DND-41 (cell line): ENCODE results near the gene AMH.

ENCODE experiments used
- ATAC-seq: fragments of 200-7000 bp; cut with Tn5 transposase; 3 replicates; pipeline ENCODE4 v1.9.1; 2021; ENCODE audit warnings: low read depth; ENCODE audit not compliant: insufficient read depth
- DNase-seq: peaks from one replicate; pipeline ENCODE4 v3.0.0-alpha.2; 2020
- H2AFZ ChIP-seq: 2 replicates; pipeline ENCODE4 v1.6.0; 2012; ENCODE audit warnings: low read depth, low read length
- H3K27ac ChIP-seq: 2 replicates; pipeline ENCODE4 v1.5.1; 2012; ENCODE audit warnings: low read length, inconsistent platforms
- H3K27me3 ChIP-seq: fragments of 200-600 bp; sonication (generic); 2 replicates; pipeline ENCODE4 v1.6.0; 2012; ENCODE audit warnings: low read length, mild to moderate bottlenecking, inconsistent platforms; ENCODE audit not compliant: insufficient read depth, poor library complexity
- H3K36me3 ChIP-seq: 2 replicates; pipeline ENCODE4 v1.5.1; 2012; ENCODE audit warnings: low read length, inconsistent platforms; ENCODE audit not compliant: insufficient read depth
- H3K4me1 ChIP-seq: 2 replicates; pipeline ENCODE4 v1.5.1; 2012; ENCODE audit warnings: mild to moderate bottlenecking, low read length; ENCODE audit not compliant: insufficient read depth
- H3K4me2 ChIP-seq: 2 replicates; pipeline ENCODE4 v1.6.0; 2012; ENCODE audit warnings: mild to moderate bottlenecking, moderate library complexity, low read length, inconsistent platforms; ENCODE audit not compliant: insufficient read depth
- H3K4me3 ChIP-seq, 2 experiments: fragments of 200-600 bp in 1 of 2; shearing (Covaris generic) in 1 of 2; 2 replicates each; pipeline ENCODE4 v1.5.1; 2012 to 2016; ENCODE audit warnings: inconsistent platforms in 2 of 2, low read length in 2 of 2, mild to moderate bottlenecking in 2 of 2, low read depth in 1 of 2, moderate library complexity in 1 of 2
- H3K79me2 ChIP-seq: 2 replicates; pipeline ENCODE4 v1.6.0; 2012; ENCODE audit warnings: low read length, inconsistent platforms; ENCODE audit not compliant: insufficient read depth
- H3K9ac ChIP-seq: 2 replicates; pipeline ENCODE4 v1.6.0; 2012; ENCODE audit warnings: low read depth, mild to moderate bottlenecking, inconsistent platforms, low read length, moderate library complexity
- H3K9me3 ChIP-seq: 2 replicates; pipeline ENCODE4 v1.5.1; 2012; ENCODE audit warnings: low read length, moderate library complexity, mild to moderate bottlenecking, inconsistent platforms; ENCODE audit not compliant: insufficient read depth, severe bottlenecking
- H4K20me1 ChIP-seq: 2 replicates; pipeline ENCODE4 v1.6.0; 2012; ENCODE audit warnings: low read length; ENCODE audit not compliant: insufficient read depth
- EZH2 ChIP-seq: IDR thresholded peaks from 3 replicates; pipeline ENCODE4 v1.6.1; 2012; ENCODE audit warnings: borderline replicate concordance, low read depth, mild to moderate bottlenecking, moderate library complexity, low read length, inconsistent platforms; ENCODE audit not compliant: severe bottlenecking
- TF ChIP-seq, protein P1 (sequence below): IDR thresholded peaks from 2 replicates; pipeline ENCODE4 v1.5.1; 2012; ENCODE audit warnings: borderline replicate concordance, low read length, moderate library complexity, mild to moderate bottlenecking; ENCODE audit not compliant: poor library complexity, severe bottlenecking; ENCODE audit errors: extremely low read depth

Gene AMH

DNA sequence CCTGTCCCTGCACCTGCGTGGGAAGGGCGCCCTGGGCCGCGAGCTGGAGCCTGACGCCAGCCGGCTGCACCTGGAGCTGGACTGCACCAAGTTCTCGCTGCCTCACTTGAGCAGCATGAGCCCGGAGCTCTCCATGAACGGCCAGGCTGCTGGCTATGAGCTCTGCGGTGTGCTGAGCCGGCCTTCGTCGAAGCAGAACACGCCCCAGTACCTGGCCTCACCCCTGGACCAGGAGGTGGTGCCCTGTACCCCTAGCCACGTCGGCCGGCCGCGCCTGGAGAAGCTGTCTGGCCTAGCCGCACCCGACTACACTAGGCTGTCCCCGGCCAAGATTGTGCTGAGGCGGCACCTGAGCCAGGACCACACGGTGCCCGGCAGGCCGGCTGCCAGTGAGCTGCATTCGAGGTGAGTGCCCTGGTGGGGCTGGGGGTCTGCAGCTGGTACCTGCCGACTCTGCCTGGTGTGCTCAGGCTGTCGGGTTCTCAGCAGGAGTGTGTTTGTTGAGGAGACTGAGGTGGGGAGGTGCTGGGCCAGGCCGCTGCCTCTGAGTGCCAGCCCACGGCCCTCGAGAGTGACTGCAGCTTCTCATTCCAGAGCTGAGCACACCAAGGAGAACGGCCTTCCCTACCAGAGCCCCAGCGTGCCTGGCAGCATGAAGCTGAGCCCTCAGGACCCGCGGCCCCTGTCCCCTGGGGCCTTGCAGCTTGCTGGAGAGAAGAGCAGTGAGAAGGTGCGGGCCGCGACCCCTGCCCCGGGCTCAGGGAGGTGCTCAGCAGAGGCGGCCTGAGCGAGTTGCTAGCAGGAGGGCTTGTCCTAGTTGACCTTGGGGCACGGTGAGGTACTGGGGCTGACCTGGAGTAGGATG is 32.5 kb upstream of the AMH start:
- Histone ChIP-seq H3K79me2 (peaks cover 8% of the 10 kb centered on the region; the same call in 1 of the 2 replicates), H3K4me2 (no peak overlapping the region), H4K20me1 (peaks cover 41% of the 10 kb centered on the region), H3K4me3 (no peak overlapping the region), H3K36me3 (peaks cover 96% of the 10 kb centered on the region), H3K4me1 (no peaks in the 10 kb centered on the region), H3K9me3 (no peaks in the 10 kb centered on the region), H3K9ac (no peak overlapping the region), H3K27me3 (no peaks in the 10 kb centered on the region), H3K27ac (no peak overlapping the region), H2AFZ (no peak overlapping the region)
- DNase-seq (no peak), ATAC-seq (no peak; the same call in 2 of the 3 replicates)
- TF ChIP-seq, protein P1, sequence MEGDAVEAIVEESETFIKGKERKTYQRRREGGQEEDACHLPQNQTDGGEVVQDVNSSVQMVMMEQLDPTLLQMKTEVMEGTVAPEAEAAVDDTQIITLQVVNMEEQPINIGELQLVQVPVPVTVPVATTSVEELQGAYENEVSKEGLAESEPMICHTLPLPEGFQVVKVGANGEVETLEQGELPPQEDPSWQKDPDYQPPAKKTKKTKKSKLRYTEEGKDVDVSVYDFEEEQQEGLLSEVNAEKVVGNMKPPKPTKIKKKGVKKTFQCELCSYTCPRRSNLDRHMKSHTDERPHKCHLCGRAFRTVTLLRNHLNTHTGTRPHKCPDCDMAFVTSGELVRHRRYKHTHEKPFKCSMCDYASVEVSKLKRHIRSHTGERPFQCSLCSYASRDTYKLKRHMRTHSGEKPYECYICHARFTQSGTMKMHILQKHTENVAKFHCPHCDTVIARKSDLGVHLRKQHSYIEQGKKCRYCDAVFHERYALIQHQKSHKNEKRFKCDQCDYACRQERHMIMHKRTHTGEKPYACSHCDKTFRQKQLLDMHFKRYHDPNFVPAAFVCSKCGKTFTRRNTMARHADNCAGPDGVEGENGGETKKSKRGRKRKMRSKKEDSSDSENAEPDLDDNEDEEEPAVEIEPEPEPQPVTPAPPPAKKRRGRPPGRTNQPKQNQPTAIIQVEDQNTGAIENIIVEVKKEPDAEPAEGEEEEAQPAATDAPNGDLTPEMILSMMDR = no peak
- no peak for TF ChIP-seq EZH2

DNA sequence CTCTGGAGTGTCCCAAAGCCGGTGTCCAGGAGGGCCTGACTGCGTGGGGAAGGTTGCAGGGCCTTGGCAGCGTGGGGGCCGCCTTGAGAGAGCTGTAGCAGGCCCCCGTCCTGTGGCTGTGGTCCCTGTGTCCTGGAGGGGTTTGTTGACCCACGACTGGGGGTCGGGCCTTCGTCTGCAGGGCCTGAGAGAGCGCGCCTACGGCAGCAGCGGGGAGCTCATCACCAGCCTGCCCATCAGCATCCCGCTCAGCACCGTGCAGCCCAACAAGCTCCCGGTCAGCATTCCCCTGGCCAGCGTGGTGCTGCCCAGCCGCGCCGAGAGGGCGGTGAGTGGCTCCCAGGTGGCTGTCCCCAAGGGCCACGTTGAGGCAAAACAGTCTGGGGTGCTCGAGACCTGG is 31.5 kb upstream of the AMH start:
- H3K27ac ChIP-seq = no peak overlapping the region
- peaks cover 40% of the 10 kb centered on the region for H4K20me1 ChIP-seq
- H3K4me2 ChIP-seq = no peak overlapping the region
- no peak overlapping the region for H3K9ac ChIP-seq
- H3K9me3 ChIP-seq = no peaks in the 10 kb centered on the region
- no peak overlapping the region for H3K4me3 ChIP-seq
- peaks cover 8% of the 10 kb centered on the region; the same call in 1 of the 2 replicates for H3K79me2 ChIP-seq
- H3K36me3 ChIP-seq = peaks cover 96% of the 10 kb centered on the region
- ATAC-seq (no peak), DNase-seq (no peak)
- TF ChIP-seq EZH2 = no peak
- TF ChIP-seq, protein P1 = no peak
- no peak overlapping the region for H2AFZ ChIP-seq
- H3K27me3 ChIP-seq = no peaks in the 10 kb centered on the region
- no peaks in the 10 kb centered on the region for H3K4me1 ChIP-seq

DNA sequence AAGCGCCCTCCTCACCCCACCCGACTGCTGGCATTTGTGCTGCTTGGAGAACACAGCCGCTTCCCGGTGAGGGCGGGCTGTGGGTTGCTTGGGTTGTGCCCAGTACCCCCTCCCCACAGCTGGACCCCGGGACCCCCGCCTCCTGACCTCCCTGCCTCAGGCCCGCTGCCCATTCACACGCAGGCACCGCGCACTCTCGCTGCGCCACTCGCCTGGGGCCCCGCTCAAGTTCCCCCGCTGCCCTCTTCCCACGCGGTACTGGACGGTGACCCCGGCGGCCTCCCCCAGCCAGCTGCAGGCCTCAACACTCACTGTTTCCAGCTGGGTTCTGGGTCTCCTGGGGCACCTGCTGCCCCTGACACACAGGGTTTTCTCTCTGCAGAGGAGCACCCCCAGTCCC is 29.4 kb upstream of the AMH start:
- no peak overlapping the region for H3K4me3 ChIP-seq
- DNase-seq = no peak
- no peak overlapping the region for H3K4me2 ChIP-seq
- H2AFZ ChIP-seq = no peak overlapping the region
- no peaks in the 10 kb centered on the region for H3K9me3 ChIP-seq
- H3K4me1 ChIP-seq = no peaks in the 10 kb centered on the region
- H4K20me1 ChIP-seq = peaks cover 33% of the 10 kb centered on the region
- no peaks in the 10 kb centered on the region for H3K27me3 ChIP-seq
- H3K79me2 ChIP-seq = peaks cover 8% of the 10 kb centered on the region; the same call in 1 of the 2 replicates
- TF ChIP-seq EZH2 = no peak
- TF ChIP-seq, protein P1 = no peak
- ATAC-seq = no peak
- no peak overlapping the region for H3K9ac ChIP-seq
- H3K27ac ChIP-seq = no peak overlapping the region
- H3K36me3 ChIP-seq = peaks cover 94% of the 10 kb centered on the region
